ENCODE data around the gene LYZL2. TPM values are rescaled to one million over a fixed set of nuclear protein-coding genes. Genes with fewer than 3 reads are reported as not detected.
"Not testable (repeated sequence)": the region's sequence is repeated elsewhere in the genome, so short reads cannot be mapped to it uniquely, and the experiment has no call there.

Gene LYZL2
- total RNA-seq, 1 experiment from 2014 or later: not detected

GRCh38 chr10:30647089-30647488 lies 17.5 kb upstream of the LYZL2 start:
- Histone ChIP-seq H3K36me3 (ENCODE audit: insufficient read depth, low read length, poor library complexity, severe bottlenecking) (no peaks in the 10 kb centered on the region), H3K9me3 (ENCODE audit: low read depth, low read length, poor library complexity, severe bottlenecking) (no peaks in the 10 kb centered on the region), H3K27me3 (replicated peaks; ENCODE audit: insufficient read depth, low read depth, low read length, poor library complexity) (no peaks in the 10 kb centered on the region), H3K4me1 (ENCODE audit: insufficient read depth, low read length, poor library complexity, severe bottlenecking) (peaks cover 4% of the 10 kb centered on the region), H3K27ac (ENCODE audit: low read depth, low read length, poor library complexity, severe bottlenecking) (no peak overlapping the region), H3K4me3 (ENCODE audit: low read depth, low read length, poor library complexity, severe bottlenecking) (no peak overlapping the region)
- TF ChIP-seq EZH2 (IDR thresholded peaks at IDR 0.05; ENCODE audit: borderline replicate concordance, low read depth, low read length, poor library complexity, severe bottlenecking) (no peak), CTCF (conservative IDR thresholded peaks at IDR 0.05; ENCODE audit: low read depth, low read length) (no peak)
- intact Hi-C loops (cut with micrococcal nuclease; ENCODE audit: unreplicated experiment): no loop called here
- CTCF ChIA-PET: no interaction called here
- BruUV-seq (replicated peaks): no TSS peak
- DNase-seq (ENCODE audit: low spot score): no peak
- POLR2A ChIA-PET (ENCODE audit: low non-redundant PET): no interaction called here

- no peak overlapping the region for H3K4me3 ChIP-seq (ENCODE audit: low read depth, low read length, poor library complexity, severe bottlenecking)
- TF ChIP-seq EZH2 (IDR thresholded peaks at IDR 0.05; ENCODE audit: borderline replicate concordance, low read depth, low read length, poor library complexity, severe bottlenecking): no peak
- no peak for TF ChIP-seq CTCF (conservative IDR thresholded peaks at IDR 0.05; ENCODE audit: low read depth, low read length)
- ChIA-PET POLR2A (ENCODE audit: low non-redundant PET) (no interaction called here), CTCF (no interaction called here)
- H3K27me3 ChIP-seq (replicated peaks; ENCODE audit: insufficient read depth, low read depth, low read length, poor library complexity): no peaks in the 10 kb centered on the region
- H3K36me3 ChIP-seq (ENCODE audit: insufficient read depth, low read length, poor library complexity, severe bottlenecking): no peaks in the 10 kb centered on the region
- DNase-seq (ENCODE audit: low spot score): peak; percentile 7
- no TSS peak for BruUV-seq (replicated peaks)
- H3K4me1 ChIP-seq (ENCODE audit: insufficient read depth, low read length, poor library complexity, severe bottlenecking): peaks cover 4% of the 10 kb centered on the region
- H3K27ac ChIP-seq (ENCODE audit: low read depth, low read length, poor library complexity, severe bottlenecking): no peak overlapping the region
- no peaks in the 10 kb centered on the region for H3K9me3 ChIP-seq (ENCODE audit: low read depth, low read length, poor library complexity, severe bottlenecking)
- intact Hi-C loops (cut with micrococcal nuclease; ENCODE audit: unreplicated experiment): no loop called here
These were observed 15.8 kb upstream of the LYZL2 start for GRCh38 chr10:30645340-30645827.

GRCh38 chr10:30644408-30644861 lies 14.9 kb upstream of the LYZL2 start:
- DNase-seq (ENCODE audit: low spot score); POLR2A ChIA-PET (ENCODE audit: low non-redundant PET); H3K36me3 ChIP-seq (ENCODE audit: insufficient read depth, low read length, poor library complexity, severe bottlenecking); H3K4me1 ChIP-seq (ENCODE audit: insufficient read depth, low read length, poor library complexity, severe bottlenecking); BruUV-seq (replicated peaks); intact Hi-C loops (cut with micrococcal nuclease; ENCODE audit: unreplicated experiment); H3K4me3 ChIP-seq (ENCODE audit: low read depth, low read length, poor library complexity, severe bottlenecking); H3K9me3 ChIP-seq (ENCODE audit: low read depth, low read length, poor library complexity, severe bottlenecking); H3K27me3 ChIP-seq (replicated peaks; ENCODE audit: insufficient read depth, low read depth, low read length, poor library complexity); H3K27ac ChIP-seq (ENCODE audit: low read depth, low read length, poor library complexity, severe bottlenecking); CTCF ChIA-PET: not testable (repeated sequence)

GRCh38 chr10:30643557-30644199 lies 14.1 kb upstream of the LYZL2 start:
- POLR2A ChIA-PET (ENCODE audit: low non-redundant PET); H3K36me3 ChIP-seq (ENCODE audit: insufficient read depth, low read length, poor library complexity, severe bottlenecking); H3K27ac ChIP-seq (ENCODE audit: low read depth, low read length, poor library complexity, severe bottlenecking); H3K27me3 ChIP-seq (replicated peaks; ENCODE audit: insufficient read depth, low read depth, low read length, poor library complexity); H3K4me3 ChIP-seq (ENCODE audit: low read depth, low read length, poor library complexity, severe bottlenecking); CTCF ChIA-PET; H3K4me1 ChIP-seq (ENCODE audit: insufficient read depth, low read length, poor library complexity, severe bottlenecking); intact Hi-C loops (cut with micrococcal nuclease; ENCODE audit: unreplicated experiment); DNase-seq (ENCODE audit: low spot score); BruUV-seq (replicated peaks); H3K9me3 ChIP-seq (ENCODE audit: low read depth, low read length, poor library complexity, severe bottlenecking): not testable (repeated sequence)

GRCh38 chr10:30642856-30643255 lies 13.3 kb upstream of the LYZL2 start:
- H3K36me3 ChIP-seq (ENCODE audit: insufficient read depth, low read length, poor library complexity, severe bottlenecking); H3K27me3 ChIP-seq (replicated peaks; ENCODE audit: insufficient read depth, low read depth, low read length, poor library complexity); H3K27ac ChIP-seq (ENCODE audit: low read depth, low read length, poor library complexity, severe bottlenecking); H3K4me1 ChIP-seq (ENCODE audit: insufficient read depth, low read length, poor library complexity, severe bottlenecking); H3K9me3 ChIP-seq (ENCODE audit: low read depth, low read length, poor library complexity, severe bottlenecking); CTCF ChIA-PET; POLR2A ChIA-PET (ENCODE audit: low non-redundant PET); intact Hi-C loops (cut with micrococcal nuclease; ENCODE audit: unreplicated experiment); BruUV-seq (replicated peaks); DNase-seq (ENCODE audit: low spot score); H3K4me3 ChIP-seq (ENCODE audit: low read depth, low read length, poor library complexity, severe bottlenecking): not testable (repeated sequence)

Data from A673 (cell line).